GM12892 (cell line): ENCODE measurements around the gene SOX15.
A peak's percentile ranks its signal among the peaks of the same experiment; 100 is the strongest.

Experiments used
- POLR2A ChIP-seq: IDR thresholded peaks from 2 replicates; pipeline ENCODE4 v1.6.1; 2011; ENCODE audit warnings: low read depth, low read length, control low read depth
- POLR2AphosphoS5 ChIP-seq: IDR thresholded peaks from 2 replicates; pipeline ENCODE4 v1.6.1; 2011; ENCODE audit warnings: low read depth, low read length, control low read depth
- TAF1 ChIP-seq: IDR thresholded peaks from 2 replicates; pipeline ENCODE4 v1.6.1; 2011; ENCODE audit warnings: low read depth, mild to moderate bottlenecking, control low read depth, low read length, borderline replicate concordance

DNA sequence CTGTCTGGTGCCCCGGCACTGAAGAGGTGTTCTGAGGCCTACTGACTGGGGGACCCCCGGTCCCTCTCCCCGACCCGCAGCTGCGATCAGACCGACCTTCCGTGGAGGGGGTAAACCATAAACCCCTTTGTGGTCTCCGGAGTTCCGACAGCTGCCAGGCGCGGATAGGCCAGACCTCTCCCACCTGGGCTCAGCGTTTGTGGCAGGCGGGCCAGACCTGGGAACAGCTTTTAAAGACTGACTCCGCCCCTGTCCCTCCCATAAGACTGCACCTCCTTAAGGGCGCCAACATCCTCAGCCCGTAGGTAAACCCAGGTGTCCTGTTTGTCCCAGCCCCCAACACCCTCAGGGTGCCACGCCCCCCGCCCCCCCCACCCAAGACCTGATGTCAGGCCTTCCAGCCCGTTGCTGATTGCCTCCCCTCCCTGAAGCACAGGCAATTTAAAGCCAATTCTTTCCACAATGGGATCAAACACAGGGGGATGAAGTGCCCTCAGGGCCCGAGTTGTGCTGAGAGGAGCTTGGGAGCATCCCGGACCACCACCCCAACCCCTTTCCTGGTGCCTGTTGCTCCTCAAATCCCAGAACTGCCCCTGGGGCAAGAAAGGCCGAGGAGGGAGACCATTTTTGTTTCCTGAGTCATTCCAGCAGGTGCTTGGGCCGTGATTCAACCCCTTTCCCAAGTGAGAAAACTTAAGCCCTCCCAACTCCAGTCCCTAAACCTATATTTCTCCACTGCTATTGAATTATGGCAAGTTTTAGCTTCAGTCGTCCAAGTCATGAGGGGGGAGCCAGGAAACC is at the start of gene SOX15:
- no peak for TF ChIP-seq TAF1
- TF ChIP-seq POLR2A: peak; percentile 6; the same call in 1 of the 2 replicates
- no peak for TF ChIP-seq POLR2AphosphoS5
